HG03558 (cell line): Measurements from ENCODE around the gene NPTXR.
"Not testable (repeated sequence)": the region's sequence is repeated elsewhere in the genome, so short reads cannot be mapped to it uniquely, and the experiment has no call there.

Experiments used
- ATAC-seq: cut with Tn5 transposase; IDR thresholded peaks from one replicate; pipeline ENCODE4 v1.9.1; 2021; ENCODE audit warnings: moderate number of reproducible peaks; ENCODE audit not compliant: unreplicated experiment; ENCODE audit errors: extremely low read depth

NPTXR gene

GRCh38 chr22:38811241-38811640, 32.6 kb downstream of the NPTXR start:
- no peak for ATAC-seq

DNA sequence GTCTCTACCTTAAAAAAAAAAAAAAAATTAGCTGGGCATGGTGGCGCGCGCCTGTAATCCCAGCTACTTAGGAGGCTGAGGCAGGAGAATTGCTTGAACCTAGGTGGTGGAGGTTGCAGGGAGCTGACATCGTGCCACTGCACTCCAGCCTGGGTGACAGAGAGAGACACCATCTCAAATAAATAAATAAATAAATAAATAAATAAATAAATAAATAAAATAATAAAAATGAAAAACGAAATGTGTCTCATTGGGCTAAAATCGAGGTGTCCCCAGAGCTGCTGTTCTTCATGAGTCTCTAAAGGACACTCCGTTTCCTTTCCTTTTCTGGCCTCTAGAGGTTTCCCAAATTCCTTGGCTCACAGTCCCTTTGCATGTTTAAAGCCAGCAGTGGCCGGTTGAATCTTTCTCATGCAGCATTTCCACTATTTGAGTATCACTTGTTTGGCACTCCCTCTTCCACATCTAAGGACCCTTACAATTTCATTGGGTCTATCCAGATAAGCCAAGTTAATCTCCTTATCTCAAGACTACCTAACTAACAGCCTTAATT, 38.7 kb downstream of the NPTXR start:
- not testable (repeated sequence) for ATAC-seq

- ATAC-seq = no peak
These were observed 41.1 kb downstream of the NPTXR start for GRCh38 chr22:38802671-38803121.

- no peak for ATAC-seq
These were observed 44.4 kb downstream of the NPTXR start for GRCh38 chr22:38799265-38800002.

DNA sequence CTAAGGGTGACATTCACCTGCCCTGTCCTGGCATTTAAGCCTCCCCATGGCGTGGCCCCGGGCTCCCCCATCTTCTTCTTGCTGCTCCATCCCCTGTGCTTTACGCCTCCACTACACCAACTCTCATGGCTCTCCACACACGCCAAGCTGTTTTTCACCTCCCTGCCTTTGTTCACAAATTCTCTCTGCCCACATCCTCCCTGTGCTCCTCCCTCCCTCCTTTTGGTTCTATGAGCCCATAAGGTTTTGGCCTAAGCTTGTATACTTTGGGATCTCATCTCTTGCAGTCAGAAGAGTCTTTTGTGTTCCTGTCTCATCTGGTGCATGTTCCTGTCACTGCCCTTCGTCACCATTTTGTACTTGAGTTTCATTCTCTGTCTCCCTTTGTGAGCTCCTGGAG, 45.3 kb downstream of the NPTXR start:
- ATAC-seq = no peak

GRCh38 chr22:38796262-38796957, 47.4 kb downstream of the NPTXR start:
- no peak for ATAC-seq

DNA sequence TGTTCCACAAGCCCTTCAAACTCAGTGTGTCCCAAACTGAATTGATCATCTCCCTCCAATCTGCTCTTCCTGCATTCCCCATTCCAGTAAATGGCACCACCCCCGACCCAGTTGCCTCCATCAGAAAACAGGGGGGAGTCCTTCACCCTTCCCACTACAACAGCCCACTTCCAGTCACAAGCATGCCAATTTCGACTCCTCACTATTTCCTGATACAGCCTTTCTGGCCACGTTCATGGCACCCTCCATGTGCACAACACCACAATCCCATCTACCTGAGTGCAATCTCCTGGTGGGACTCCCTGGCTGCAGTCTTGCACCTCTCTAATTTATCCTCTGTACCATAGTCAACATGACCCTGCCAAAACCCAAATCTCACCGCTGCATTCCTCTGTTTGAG, 48.3 kb downstream of the NPTXR start:
- no peak for ATAC-seq

DNA sequence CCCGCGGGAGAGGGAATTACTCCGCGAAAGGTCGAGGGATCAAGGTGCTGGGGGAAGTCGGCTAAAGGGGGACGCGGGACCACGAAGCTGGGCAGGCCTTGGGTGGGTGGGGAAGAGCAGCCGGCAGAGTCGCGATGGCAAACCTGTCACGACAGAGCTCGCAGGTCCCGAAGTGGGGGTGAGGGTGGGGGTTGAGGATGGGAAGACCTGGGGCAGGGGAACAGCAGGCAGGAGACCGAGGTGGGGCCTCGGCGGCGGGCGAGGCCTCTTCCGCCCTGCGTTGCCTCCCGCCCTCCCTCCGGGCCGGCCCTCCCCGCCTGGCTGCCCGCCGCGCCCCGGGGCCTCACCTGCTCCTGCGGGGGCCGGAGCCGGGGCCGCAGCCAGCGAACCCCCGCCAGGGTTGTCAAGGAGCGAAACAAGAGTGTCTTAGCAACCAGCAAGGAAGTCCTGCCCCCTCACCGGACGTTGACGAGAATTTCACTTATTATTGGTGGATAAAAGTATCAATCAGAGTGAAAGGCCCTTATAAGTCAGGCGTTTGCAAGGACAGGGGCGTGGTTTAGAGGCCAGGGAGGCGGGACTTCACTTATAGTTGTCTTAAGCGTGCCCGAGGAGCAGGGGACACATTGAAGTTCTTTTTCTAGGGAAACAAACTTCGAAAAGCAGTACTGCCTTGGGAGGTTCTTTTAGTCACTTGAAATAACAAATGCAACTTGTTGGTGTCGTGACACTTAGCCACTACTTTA, 49.9 kb downstream of the NPTXR start, which contains the start of gene DNAL4:
Gene DNAL4 (minus strand): TSS at position 423 of the 746 bp plus-strand sequence. CDS start 11,412 bp downstream, outside the sequence.
- ATAC-seq = peak; percentile 75

DNA sequence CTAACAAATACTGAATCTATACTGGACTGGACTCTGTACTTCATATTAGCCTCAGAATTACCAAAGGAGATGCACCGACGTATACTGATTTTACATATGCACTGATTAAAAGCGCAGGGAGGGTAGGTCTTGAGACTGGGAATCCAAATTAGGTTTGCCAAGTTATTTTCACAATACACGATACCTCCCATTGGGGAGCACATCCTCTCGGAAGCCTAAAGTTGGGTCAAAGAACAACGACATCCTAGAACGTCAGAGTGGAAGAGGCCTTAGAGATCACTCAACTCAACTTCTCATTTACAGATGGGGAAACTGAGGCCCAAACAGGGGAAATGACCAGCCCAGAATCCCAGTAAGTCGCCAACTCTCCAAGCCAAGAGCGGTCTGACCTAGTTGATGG, 50.5 kb downstream of the NPTXR start:
- no peak for ATAC-seq

GRCh38 chr22:38792833-38793232, 51.0 kb downstream of the NPTXR start:
- ATAC-seq = no peak

DNA sequence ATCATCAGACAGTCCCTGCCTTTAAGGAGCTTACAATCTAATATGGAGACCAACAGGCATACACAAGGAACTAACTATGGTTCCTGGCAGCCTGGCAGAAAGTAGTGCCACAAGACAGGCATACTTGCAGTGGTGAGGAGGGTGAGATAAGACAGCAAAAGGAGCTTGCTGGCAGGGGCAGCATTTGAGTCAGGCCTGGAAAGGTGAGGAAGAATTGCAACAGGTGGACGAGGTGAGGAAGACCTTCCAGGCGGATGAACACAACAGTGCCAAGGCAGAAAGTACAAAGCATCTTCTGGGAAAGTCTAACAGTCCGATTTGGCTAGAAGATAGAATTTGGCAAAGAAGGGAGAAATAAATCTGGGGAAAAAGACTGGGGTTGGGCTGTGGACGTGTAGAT, 54.2 kb downstream of the NPTXR start:
- ATAC-seq = no peak

DNA sequence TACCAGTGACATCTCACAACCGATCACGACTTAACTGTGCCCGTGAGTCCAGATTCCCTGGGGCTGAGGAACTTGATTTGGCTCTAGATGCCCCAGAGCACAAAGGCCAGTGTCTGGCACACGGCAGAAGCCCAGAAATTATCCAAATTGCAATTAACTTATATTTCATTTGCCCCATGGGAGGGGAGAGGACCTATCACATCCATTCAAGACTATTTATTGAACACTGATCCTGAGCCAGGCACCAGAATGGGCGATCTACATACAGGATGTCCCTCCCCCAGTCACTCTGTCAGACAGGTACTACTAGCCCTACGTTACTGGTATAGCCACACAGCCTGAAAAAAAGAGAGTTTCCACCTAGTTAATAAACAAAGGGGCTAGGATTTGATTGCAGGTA, 55.0 kb downstream of the NPTXR start:
- no peak for ATAC-seq

- no peak for ATAC-seq
These were observed 55.6 kb downstream of the NPTXR start for GRCh38 chr22:38788021-38788816.

DNA sequence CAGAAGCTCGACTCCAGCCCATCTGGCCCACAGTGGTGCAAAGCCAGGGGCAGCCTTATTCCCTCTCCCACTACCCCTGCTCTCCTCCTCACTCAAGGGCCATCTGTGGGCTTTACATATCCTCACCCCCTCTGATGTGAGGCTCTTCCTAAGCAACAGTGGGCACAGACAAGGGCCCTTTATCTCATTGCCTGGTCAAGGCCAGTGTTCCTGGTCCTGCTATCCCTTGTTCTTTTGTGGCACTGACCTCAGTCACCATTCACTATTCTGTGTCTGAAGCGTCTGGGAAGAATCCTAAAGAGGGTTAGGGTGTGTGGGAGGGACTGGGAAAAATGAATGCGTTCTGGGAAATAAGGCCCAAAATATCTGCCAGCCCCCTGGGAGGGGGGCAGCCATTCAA, 57.2 kb downstream of the NPTXR start:
- no peak for ATAC-seq

- no peak for ATAC-seq
These were observed 59.0 kb downstream of the NPTXR start for GRCh38 chr22:38784856-38785255.

GRCh38 chr22:38784035-38784434, 59.8 kb downstream of the NPTXR start:
- no peak for ATAC-seq

DNA sequence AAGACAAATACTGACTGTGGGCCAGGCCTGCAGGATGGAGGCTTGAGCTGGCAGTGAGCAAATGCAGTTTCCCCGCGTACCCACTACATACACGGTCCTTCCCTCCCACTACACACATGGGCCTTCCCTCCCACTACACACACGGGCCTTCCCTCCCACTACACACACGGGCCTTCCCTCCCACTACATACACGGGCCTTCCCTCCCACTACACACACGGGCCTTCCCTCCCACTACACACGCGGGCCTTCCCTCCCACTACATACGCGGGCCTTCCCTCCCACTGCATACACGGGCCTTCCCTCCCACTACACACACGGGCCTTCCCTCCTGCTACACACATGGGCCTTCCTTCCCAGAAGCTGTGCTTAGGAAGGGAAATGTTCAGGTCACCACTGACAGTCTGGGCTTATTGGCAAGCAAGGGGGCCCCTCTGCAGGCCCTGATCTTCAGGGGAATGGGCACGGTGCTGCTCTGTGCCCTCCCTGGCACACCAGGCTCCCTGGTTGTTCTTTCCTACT, 60.7 kb downstream of the NPTXR start:
- ATAC-seq = no peak

- no peak for ATAC-seq
These were observed 61.3 kb downstream of the NPTXR start for GRCh38 chr22:38782402-38783094.

- ATAC-seq = no peak
These were observed 62.8 kb downstream of the NPTXR start for GRCh38 chr22:38781033-38781432.
